Measurements from ENCODE around the gene FECH.

Gene FECH

DNA sequence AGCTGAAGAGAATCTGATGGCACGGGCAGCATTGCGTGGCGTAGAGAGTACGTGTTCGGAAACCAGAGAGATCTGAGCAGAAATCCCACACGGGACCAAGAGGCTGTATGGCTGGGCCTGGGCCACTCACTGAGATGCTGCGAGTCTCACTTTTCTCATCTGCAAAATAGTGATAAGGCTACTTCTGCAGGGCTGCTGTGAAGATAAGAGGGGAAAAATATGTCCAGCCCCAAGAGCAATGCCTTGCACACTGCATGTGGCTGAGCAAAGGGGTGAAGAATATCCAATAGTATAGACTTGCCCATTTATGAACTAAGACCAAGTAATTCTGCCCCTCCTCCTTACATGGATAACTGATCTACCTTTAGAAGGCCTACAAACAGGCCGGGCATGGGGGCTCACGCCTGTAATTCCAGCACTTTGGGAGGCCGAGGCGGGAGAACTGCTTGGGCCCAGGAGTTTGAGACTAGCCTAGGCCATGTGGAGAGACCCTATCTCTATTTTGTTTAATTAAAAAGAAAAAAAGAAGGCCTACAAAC is 3.1 kb downstream of the FECH start:
- H3K4me3 ChIP-seq (ENCODE audit: low read depth, low read length), result no peak overlapping the region
- no peak for DNase-seq (ENCODE audit: low read depth)
- in situ Hi-C loops (cut with HindIII; ENCODE audit: low sequenced_read_pairs), result no loop called here
- no peak for TF ChIP-seq CTCF (IDR thresholded peaks at IDR 0.05; ENCODE audit: low read depth, low read length, missing control alignments)

GRCh38 chr18:57581301-57581934 is 5.1 kb downstream of the FECH start:
- TF ChIP-seq CTCF (IDR thresholded peaks at IDR 0.05; ENCODE audit: low read depth, low read length, missing control alignments), result no peak
- in situ Hi-C loops (cut with HindIII; ENCODE audit: low sequenced_read_pairs), result no loop called here
- no peak for DNase-seq (ENCODE audit: low read depth)
- H3K4me3 ChIP-seq (ENCODE audit: low read depth, low read length), result no peak overlapping the region

- in situ Hi-C loops (cut with HindIII; ENCODE audit: low sequenced_read_pairs), result no loop called here
- no peak for DNase-seq (ENCODE audit: low read depth)
Measured at GRCh38 chr18:57579934-57580333, 6.6 kb downstream of the FECH start.

DNA sequence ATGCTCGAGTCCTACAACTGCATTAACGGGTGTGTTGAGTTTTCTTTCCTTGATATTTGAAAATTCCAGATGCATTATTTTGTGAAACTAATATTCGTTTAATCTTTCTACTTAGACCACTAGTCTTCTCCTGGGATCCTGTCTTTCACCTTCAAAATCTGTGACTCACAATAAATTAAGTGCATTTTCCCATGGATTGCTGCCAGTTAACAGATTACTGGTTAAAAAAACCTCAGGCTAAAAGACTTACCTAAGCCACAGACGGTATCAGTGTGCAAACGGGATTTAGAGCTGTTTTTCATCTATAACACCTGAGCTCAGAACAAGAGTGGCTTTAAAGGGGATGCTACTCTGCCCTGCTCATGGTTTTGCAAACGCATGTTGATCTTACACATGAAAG is 10.2 kb downstream of the FECH start:
- in situ Hi-C loops (cut with HindIII; ENCODE audit: low sequenced_read_pairs), result no loop called here
- no peak for DNase-seq (ENCODE audit: low read depth)
- H3K4me3 ChIP-seq (ENCODE audit: low read depth, low read length), result no peak overlapping the region
- no peak for TF ChIP-seq CTCF (IDR thresholded peaks at IDR 0.05; ENCODE audit: low read depth, low read length, missing control alignments)

More at GRCh38 chr18:57579934-57580333, 6.6 kb downstream of the FECH start:
- H3K4me3 ChIP-seq (ENCODE audit: low read depth, low read length), result no peak overlapping the region
- TF ChIP-seq CTCF (IDR thresholded peaks at IDR 0.05; ENCODE audit: low read depth, low read length, missing control alignments), result no peak

DNA sequence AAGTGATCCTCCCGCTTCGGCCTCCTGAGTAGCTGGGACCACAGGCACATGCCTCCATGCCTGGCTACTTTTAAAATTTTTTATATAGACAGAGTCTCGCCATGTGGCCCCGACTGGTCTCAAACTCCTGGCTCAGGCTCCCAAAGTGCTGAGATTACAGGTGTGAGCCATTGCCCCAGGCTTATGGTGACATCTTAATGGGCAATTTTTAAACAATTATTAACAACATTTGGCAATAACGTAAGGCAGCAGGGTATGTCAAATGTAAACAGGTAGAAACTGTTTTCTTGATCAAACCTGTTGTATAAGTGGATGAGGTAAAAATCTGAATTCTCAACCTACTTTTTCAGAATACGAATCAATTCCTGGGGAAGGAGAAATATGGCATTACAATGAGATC is 11.0 kb downstream of the FECH start:
- no peak overlapping the region for H3K4me3 ChIP-seq (ENCODE audit: low read depth, low read length)
- in situ Hi-C loops (cut with HindIII; ENCODE audit: low sequenced_read_pairs), result no loop called here
- no peak for DNase-seq (ENCODE audit: low read depth)
- TF ChIP-seq CTCF (IDR thresholded peaks at IDR 0.05; ENCODE audit: low read depth, low read length, missing control alignments), result no peak

- no peak for TF ChIP-seq CTCF (IDR thresholded peaks at IDR 0.05; ENCODE audit: low read depth, low read length, missing control alignments)
- in situ Hi-C loops (cut with HindIII; ENCODE audit: low sequenced_read_pairs), result no loop called here
- H3K4me3 ChIP-seq (ENCODE audit: low read depth, low read length), result no peak overlapping the region
- DNase-seq (ENCODE audit: low read depth), result no peak
Measured at GRCh38 chr18:57574866-57575265, 11.6 kb downstream of the FECH start.

Measured in astrocyte of the cerebellum (primary cell).